ENCODE results near the gene MAP3K7. TPM values are rescaled to one million over a fixed set of nuclear protein-coding genes. Genes with fewer than 3 reads are reported as not detected.

The MAP3K7 gene
- total and polyA plus RNA-seq, 2 experiments from 2014 or later, result 33.2 to 47.1 TPM

- Mint-ChIP-seq H3K9me3 (no peaks in the 10 kb centered on the region), H3K36me3 (ENCODE audit: low read depth) (peaks cover 10% of the 10 kb centered on the region; the same call in 1 of the 3 replicates), H3K27ac (no peak overlapping the region), H3K4me1 (peaks cover 5% of the 10 kb centered on the region; the same call in 1 of the 3 replicates), H3K27me3 (ENCODE audit: insufficient read depth, low read depth, poor library complexity) (no peaks in the 10 kb centered on the region), H3K4me3 (no peak overlapping the region)
- DNase-seq (ENCODE audit: low spot score) (no peak), ATAC-seq (no peak)
- Histone ChIP-seq H3K4me1 (ENCODE audit: insufficient read depth) (no peaks in the 10 kb centered on the region), H3K4me2 (no peak overlapping the region), H3K27me3 (ENCODE audit: insufficient read depth) (no peaks in the 10 kb centered on the region), H4K20me1 (replicated peaks; ENCODE audit: insufficient read depth) (no peaks in the 10 kb centered on the region), H3K27ac (ENCODE audit: low read depth) (0 out of 2 replicates have a peak overlapping the region, but pooled peaks have one; percentile 16), H3F3A (replicated peaks; ENCODE audit: low read depth) (no peaks in the 10 kb centered on the region), H3K9me2 (ENCODE audit: insufficient read depth) (no peaks in the 10 kb centered on the region), H3K79me2 (replicated peaks; ENCODE audit: insufficient read depth) (no peaks in the 10 kb centered on the region), H3K4me3 (no peak overlapping the region), H2AFZ (no peak overlapping the region), H3K36me3 (ENCODE audit: insufficient read depth) (no peaks in the 10 kb centered on the region)
- TF ChIP-seq REST (IDR thresholded peaks at IDR 0.05; ENCODE audit: unreplicated experiment), result no peak
- no peak for TF ChIP-seq CREB1 (CRISPR knock-in tag; IDR thresholded peaks at IDR 0.05; ENCODE audit: low read depth)
- TF ChIP-seq EZH2phosphoT487 (IDR thresholded peaks at IDR 0.05; ENCODE audit: unreplicated experiment), result no peak
- no peak for TF ChIP-seq ZNF114 (CRISPR knock-in tag; IDR thresholded peaks at IDR 0.05)
- no peak for TF ChIP-seq ETS1 (IDR thresholded peaks at IDR 0.05)
- TF ChIP-seq CTCF (conservative IDR thresholded peaks at IDR 0.05; ENCODE audit: low read depth in 2 of 2), result no peak
- no peak for TF ChIP-seq EZH2 (IDR thresholded peaks at IDR 0.05; ENCODE audit: low read depth, unreplicated experiment)
- TF ChIP-seq ZNF462 (CRISPR knock-in tag; IDR thresholded peaks at IDR 0.05), result no peak
- TF ChIP-seq JUNB (IDR thresholded peaks at IDR 0.05; ENCODE audit: unreplicated experiment), result no peak
- TF ChIP-seq POLR2AphosphoS5 (IDR thresholded peaks at IDR 0.05; ENCODE audit: low read depth), result no peak
- no peak for TF ChIP-seq ZNF331 (CRISPR knock-in tag; IDR thresholded peaks at IDR 0.05; ENCODE audit: low read depth)
- TF ChIP-seq STAT1 (IDR thresholded peaks at IDR 0.05; ENCODE audit: unreplicated experiment), result no peak
- TF ChIP-seq NANOG (IDR thresholded peaks at IDR 0.05; ENCODE audit: borderline replicate concordance), result no peak
Measured at GRCh38 chr6:90536520-90536919, 50.4 kb downstream of the MAP3K7 start.

Data from GM23338 (cell line).